HepG2 (cell line): ENCODE results near the gene KIAA1191. TPM values are rescaled to one million over a fixed set of nuclear protein-coding genes. Genes with fewer than 3 reads are reported as not detected.

Experiments used
- CREB1 ChIP-seq, 2 experiments: fragments of 450-650 bp in 1 of 2; IDR thresholded peaks; 2 replicates each; pipeline ENCODE4 v1.6.1; 2016 to 2017; ENCODE audit warnings: control low read depth in 1 of 2, mild to moderate bottlenecking in 1 of 2, missing compliant biosample characterization in 1 of 2, missing genetic modification characterization in 1 of 2
- IRF2 ChIP-seq: IDR thresholded peaks from 2 replicates; pipeline ENCODE4 v1.6.1; 2018; ENCODE audit warnings: missing genetic modification reagents, missing compliant biosample characterization
- KMT2B ChIP-seq: IDR thresholded peaks from 2 replicates; pipeline ENCODE4 v1.6.1; 2016; ENCODE audit warnings: missing genetic modification reagents, missing compliant biosample characterization
- SOX5 ChIP-seq: IDR thresholded peaks from 2 replicates; pipeline ENCODE4 v1.6.1; 2016; ENCODE audit warnings: borderline replicate concordance
- ZFP36L2 ChIP-seq: sonication (generic); formaldehyde crosslinking; IDR thresholded peaks from 2 replicates; pipeline ENCODE4 v1.4.0; 2020; ENCODE audit warnings: missing genetic modification reagents
- ZNF160 ChIP-seq: sonication (generic); formaldehyde crosslinking; IDR thresholded peaks from 2 replicates; pipeline ENCODE4 v1.8.0; 2022; ENCODE audit warnings: mild to moderate bottlenecking, inconsistent platforms, missing genetic modification reagents
- ZNF225 ChIP-seq: sonication (generic); formaldehyde crosslinking; IDR thresholded peaks from 2 replicates; pipeline ENCODE4 v1.4.0; 2020; ENCODE audit warnings: mild to moderate bottlenecking, missing genetic modification reagents
- ZNF672 ChIP-seq: sonication (generic); formaldehyde crosslinking; IDR thresholded peaks from 2 replicates; pipeline ENCODE4 v1.8.1; 2022; ENCODE audit warnings: missing genetic modification reagents
- ZSCAN21 ChIP-seq: sonication (generic); formaldehyde crosslinking; IDR thresholded peaks from 2 replicates; pipeline ENCODE4 v1.8.0; 2022; ENCODE audit warnings: mild to moderate bottlenecking, missing genetic modification reagents, moderate library complexity, borderline replicate concordance
- polyA plus RNA-seq, 8 experiments: library from polyadenylated mRNA; depleted of rRNA in 3 of 8; stranded (reverse) in 7 of 8; unstranded in 1 of 8; fragments of >200 nt; fragmentation: Illumina TruSeq in 4 of 8; extraction: Trizol in 4 of 8; gene quantifications; 2 replicates each; pipeline versions ENCODE4 v1.2.1 to v1.2.3, GENCODE V29; 2011 to 2016; ENCODE audit warnings: low read depth in 4 of 8, missing spikeins in 1 of 8, mixed read lengths in 1 of 8; ENCODE audit not compliant: insufficient read depth in 1 of 8
- total RNA-seq, 5 experiments: library from RNA; depleted of rRNA; stranded (reverse); fragments of >200 nt; fragmentation: Illumina TruSeq; extraction: Trizol; gene quantifications; 2 replicates each; pipeline ENCODE4 v1.2.3, GENCODE V29; 2016; ENCODE audit warnings: low read depth in 1 of 5
- TF ChIP-seq, protein P1 (sequence below): sonication (generic); formaldehyde crosslinking; IDR thresholded peaks from 2 replicates; pipeline ENCODE4 v1.4.0; 2020; ENCODE audit warnings: mild to moderate bottlenecking, missing genetic modification reagents
- TF ChIP-seq, protein P2 (sequence below): sonication (generic); formaldehyde crosslinking; IDR thresholded peaks from 2 replicates; pipeline ENCODE4 v1.5.0; 2020; ENCODE audit warnings: mild to moderate bottlenecking, missing genetic modification reagents
- TF ChIP-seq, protein P3 (sequence below): sonication (generic); formaldehyde crosslinking; IDR thresholded peaks from 2 replicates; pipeline ENCODE4 v1.4.0; 2020; ENCODE audit warnings: missing genetic modification reagents, borderline replicate concordance
- TF ChIP-seq, protein P4 (sequence below): sonication (generic); formaldehyde crosslinking; IDR thresholded peaks from 2 replicates; pipeline ENCODE4 v1.4.0; 2020; ENCODE audit warnings: missing genetic modification reagents, borderline replicate concordance

KIAA1191 gene
- total and polyA plus RNA-seq, 2 of the 13 experiments (the other 11 are each of a cell fraction or from before 2014, with no cell fraction given) = 63.6 to 103 TPM

DNA sequence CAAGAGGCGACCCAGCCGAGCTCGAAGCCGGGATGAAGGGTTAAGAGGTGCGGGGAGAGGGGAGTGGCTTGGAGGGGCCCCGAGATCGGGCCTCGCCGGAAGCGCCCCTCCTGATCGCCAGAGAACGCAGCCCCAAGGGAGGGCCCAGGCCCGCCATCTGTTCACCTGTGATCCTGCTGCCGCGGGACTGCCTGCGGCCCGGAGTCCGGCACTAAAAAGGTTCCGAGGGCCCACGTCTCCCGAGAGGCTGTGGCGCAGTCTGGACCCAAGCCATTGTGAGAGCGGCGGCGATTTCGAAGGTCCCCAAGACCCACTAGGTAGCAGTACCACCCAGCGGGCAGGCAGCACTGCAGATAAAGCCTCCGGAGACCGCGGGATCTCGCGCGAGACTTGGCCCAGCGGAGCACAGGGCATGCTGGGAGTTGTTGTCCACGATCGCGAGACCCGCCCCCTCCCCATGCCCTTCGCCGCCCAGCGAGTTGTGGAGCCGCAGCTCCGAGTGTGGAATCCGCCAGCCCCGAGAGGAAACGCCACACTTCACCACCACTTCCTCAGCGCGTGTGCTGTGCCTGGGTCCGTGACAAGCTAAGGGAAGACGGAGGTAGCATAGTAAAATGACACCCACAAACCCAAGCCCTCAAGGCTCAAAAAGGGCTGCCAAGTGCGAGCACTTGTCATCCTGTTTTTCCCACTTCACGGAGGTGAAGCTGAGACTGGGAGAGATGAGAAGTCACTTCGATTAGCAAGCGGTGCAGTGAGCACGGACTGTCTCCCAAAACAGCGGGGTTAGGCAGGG, at the start of gene KIAA1191 (continued):
- TF ChIP-seq, protein P1, sequence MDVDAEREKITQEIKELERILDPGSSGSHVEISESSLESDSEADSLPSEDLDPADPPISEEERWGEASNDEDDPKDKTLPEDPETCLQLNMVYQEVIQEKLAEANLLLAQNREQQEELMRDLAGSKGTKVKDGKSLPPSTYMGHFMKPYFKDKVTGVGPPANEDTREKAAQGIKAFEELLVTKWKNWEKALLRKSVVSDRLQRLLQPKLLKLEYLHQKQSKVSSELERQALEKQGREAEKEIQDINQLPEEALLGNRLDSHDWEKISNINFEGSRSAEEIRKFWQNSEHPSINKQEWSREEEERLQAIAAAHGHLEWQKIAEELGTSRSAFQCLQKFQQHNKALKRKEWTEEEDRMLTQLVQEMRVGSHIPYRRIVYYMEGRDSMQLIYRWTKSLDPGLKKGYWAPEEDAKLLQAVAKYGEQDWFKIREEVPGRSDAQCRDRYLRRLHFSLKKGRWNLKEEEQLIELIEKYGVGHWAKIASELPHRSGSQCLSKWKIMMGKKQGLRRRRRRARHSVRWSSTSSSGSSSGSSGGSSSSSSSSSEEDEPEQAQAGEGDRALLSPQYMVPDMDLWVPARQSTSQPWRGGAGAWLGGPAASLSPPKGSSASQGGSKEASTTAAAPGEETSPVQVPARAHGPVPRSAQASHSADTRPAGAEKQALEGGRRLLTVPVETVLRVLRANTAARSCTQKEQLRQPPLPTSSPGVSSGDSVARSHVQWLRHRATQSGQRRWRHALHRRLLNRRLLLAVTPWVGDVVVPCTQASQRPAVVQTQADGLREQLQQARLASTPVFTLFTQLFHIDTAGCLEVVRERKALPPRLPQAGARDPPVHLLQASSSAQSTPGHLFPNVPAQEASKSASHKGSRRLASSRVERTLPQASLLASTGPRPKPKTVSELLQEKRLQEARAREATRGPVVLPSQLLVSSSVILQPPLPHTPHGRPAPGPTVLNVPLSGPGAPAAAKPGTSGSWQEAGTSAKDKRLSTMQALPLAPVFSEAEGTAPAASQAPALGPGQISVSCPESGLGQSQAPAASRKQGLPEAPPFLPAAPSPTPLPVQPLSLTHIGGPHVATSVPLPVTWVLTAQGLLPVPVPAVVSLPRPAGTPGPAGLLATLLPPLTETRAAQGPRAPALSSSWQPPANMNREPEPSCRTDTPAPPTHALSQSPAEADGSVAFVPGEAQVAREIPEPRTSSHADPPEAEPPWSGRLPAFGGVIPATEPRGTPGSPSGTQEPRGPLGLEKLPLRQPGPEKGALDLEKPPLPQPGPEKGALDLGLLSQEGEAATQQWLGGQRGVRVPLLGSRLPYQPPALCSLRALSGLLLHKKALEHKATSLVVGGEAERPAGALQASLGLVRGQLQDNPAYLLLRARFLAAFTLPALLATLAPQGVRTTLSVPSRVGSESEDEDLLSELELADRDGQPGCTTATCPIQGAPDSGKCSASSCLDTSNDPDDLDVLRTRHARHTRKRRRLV (CRISPR knock-in tag) = peak; percentile 62; the same call in 1 of the 2 replicates
- TF ChIP-seq, protein P2, sequence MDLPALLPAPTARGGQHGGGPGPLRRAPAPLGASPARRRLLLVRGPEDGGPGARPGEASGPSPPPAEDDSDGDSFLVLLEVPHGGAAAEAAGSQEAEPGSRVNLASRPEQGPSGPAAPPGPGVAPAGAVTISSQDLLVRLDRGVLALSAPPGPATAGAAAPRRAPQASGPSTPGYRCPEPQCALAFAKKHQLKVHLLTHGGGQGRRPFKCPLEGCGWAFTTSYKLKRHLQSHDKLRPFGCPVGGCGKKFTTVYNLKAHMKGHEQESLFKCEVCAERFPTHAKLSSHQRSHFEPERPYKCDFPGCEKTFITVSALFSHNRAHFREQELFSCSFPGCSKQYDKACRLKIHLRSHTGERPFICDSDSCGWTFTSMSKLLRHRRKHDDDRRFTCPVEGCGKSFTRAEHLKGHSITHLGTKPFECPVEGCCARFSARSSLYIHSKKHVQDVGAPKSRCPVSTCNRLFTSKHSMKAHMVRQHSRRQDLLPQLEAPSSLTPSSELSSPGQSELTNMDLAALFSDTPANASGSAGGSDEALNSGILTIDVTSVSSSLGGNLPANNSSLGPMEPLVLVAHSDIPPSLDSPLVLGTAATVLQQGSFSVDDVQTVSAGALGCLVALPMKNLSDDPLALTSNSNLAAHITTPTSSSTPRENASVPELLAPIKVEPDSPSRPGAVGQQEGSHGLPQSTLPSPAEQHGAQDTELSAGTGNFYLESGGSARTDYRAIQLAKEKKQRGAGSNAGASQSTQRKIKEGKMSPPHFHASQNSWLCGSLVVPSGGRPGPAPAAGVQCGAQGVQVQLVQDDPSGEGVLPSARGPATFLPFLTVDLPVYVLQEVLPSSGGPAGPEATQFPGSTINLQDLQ (CRISPR knock-in tag) = no peak
- 0 out of 2 replicates have a peak, but pooled peaks have one; percentile 26 for TF ChIP-seq SOX5 (CRISPR knock-in tag)
- TF ChIP-seq KMT2B (CRISPR knock-in tag) = peak; percentile 92
- TF ChIP-seq ZFP36L2 (CRISPR knock-in tag) = peak; percentile 64; the same call in 1 of the 2 replicates
- no peak for TF ChIP-seq ZNF160 (CRISPR knock-in tag)
- TF ChIP-seq CREB1 (IDR thresholded peaks at IDR 0.05) = no peak
- no peak for TF ChIP-seq CREB1 (CRISPR knock-in tag; IDR thresholded peaks at IDR 0.05)
- TF ChIP-seq, protein P3, sequence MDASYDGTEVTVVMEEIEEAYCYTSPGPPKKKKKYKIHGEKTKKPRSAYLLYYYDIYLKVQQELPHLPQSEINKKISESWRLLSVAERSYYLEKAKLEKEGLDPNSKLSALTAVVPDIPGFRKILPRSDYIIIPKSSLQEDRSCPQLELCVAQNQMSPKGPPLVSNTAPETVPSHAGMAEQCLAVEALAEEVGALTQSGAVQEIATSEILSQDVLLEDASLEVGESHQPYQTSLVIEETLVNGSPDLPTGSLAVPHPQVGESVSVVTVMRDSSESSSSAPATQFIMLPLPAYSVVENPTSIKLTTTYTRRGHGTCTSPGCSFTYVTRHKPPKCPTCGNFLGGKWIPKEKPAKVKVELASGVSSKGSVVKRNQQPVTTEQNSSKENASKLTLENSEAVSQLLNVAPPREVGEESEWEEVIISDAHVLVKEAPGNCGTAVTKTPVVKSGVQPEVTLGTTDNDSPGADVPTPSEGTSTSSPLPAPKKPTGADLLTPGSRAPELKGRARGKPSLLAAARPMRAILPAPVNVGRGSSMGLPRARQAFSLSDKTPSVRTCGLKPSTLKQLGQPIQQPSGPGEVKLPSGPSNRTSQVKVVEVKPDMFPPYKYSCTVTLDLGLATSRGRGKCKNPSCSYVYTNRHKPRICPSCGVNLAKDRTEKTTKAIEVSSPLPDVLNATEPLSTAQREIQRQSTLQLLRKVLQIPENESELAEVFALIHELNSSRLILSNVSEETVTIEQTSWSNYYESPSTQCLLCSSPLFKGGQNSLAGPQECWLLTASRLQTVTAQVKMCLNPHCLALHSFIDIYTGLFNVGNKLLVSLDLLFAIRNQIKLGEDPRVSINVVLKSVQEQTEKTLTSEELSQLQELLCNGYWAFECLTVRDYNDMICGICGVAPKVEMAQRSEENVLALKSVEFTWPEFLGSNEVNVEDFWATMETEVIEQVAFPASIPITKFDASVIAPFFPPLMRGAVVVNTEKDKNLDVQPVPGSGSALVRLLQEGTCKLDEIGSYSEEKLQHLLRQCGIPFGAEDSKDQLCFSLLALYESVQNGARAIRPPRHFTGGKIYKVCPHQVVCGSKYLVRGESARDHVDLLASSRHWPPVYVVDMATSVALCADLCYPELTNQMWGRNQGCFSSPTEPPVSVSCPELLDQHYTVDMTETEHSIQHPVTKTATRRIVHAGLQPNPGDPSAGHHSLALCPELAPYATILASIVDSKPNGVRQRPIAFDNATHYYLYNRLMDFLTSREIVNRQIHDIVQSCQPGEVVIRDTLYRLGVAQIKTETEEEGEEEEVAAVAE (CRISPR knock-in tag) = peak; percentile 89
- TF ChIP-seq ZNF225 (CRISPR knock-in tag) = peak; percentile 92
- peak; percentile 85; the same call in 1 of the 2 replicates for TF ChIP-seq IRF2
- TF ChIP-seq, protein P4, sequence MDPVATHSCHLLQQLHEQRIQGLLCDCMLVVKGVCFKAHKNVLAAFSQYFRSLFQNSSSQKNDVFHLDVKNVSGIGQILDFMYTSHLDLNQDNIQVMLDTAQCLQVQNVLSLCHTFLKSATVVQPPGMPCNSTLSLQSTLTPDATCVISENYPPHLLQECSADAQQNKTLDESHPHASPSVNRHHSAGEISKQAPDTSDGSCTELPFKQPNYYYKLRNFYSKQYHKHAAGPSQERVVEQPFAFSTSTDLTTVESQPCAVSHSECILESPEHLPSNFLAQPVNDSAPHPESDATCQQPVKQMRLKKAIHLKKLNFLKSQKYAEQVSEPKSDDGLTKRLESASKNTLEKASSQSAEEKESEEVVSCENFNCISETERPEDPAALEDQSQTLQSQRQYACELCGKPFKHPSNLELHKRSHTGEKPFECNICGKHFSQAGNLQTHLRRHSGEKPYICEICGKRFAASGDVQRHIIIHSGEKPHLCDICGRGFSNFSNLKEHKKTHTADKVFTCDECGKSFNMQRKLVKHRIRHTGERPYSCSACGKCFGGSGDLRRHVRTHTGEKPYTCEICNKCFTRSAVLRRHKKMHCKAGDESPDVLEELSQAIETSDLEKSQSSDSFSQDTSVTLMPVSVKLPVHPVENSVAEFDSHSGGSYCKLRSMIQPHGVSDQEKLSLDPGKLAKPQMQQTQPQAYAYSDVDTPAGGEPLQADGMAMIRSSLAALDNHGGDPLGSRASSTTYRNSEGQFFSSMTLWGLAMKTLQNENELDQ = peak; percentile 72; the same call in 1 of the 2 replicates
- no peak for TF ChIP-seq ZNF672 (CRISPR knock-in tag)
- peak; percentile 84; the same call in 1 of the 2 replicates for TF ChIP-seq ZSCAN21
